GM12892 (cell line): ENCODE data around the gene RANBP17.

Source experiments
- POLR2A ChIP-seq: IDR thresholded peaks from 2 replicates; pipeline ENCODE4 v1.6.1; 2011; ENCODE audit warnings: low read depth, low read length, control low read depth
- POLR2AphosphoS5 ChIP-seq: IDR thresholded peaks from 2 replicates; pipeline ENCODE4 v1.6.1; 2011; ENCODE audit warnings: low read depth, low read length, control low read depth

- TF ChIP-seq POLR2A (no peak), POLR2AphosphoS5 (no peak)
Observed at GRCh38 chr5:171207256-171207847, 345.5 kb downstream of the RANBP17 start.
